HG03432 (cell line): Measurements from ENCODE around the gene DMAC2L.

ENCODE experiments used
- ATAC-seq: cut with Tn5 transposase; IDR thresholded peaks from one replicate; pipeline ENCODE4 v1.9.1; 2021; ENCODE audit warnings: mild to moderate bottlenecking, moderate library complexity; ENCODE audit not compliant: unreplicated experiment

Gene DMAC2L

DNA sequence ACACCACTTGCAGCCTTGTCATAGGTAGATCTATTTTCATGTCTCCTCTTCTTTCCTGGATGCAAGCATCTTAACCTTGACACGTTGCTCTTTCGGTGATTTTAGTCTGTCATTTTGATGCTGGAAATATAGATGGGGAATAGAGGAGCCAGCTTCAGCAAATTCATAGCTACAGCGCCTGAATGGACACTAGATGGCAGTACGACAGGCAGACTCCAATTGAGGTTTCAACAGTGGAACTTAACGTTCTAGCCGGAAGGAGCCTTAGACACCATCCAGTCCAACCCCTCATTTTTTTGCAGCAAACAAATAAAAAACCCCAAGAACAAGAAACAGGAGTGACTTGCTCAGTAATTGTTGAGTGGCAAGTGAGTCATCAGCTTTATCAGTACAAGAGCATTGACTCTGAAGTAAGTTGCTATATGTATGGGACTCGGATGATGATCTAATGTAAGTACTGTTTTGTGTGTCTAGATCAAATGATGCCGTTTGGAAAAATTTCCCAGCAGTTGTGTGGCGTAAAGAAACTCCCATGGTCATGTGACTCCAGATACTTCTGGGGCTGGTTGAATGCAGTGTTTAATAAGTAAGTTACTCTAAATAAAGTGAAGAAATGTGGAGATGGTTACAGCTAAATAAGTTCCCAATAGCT lies 9.0 kb downstream of the DMAC2L start:
- peak; percentile 85 for ATAC-seq

DNA sequence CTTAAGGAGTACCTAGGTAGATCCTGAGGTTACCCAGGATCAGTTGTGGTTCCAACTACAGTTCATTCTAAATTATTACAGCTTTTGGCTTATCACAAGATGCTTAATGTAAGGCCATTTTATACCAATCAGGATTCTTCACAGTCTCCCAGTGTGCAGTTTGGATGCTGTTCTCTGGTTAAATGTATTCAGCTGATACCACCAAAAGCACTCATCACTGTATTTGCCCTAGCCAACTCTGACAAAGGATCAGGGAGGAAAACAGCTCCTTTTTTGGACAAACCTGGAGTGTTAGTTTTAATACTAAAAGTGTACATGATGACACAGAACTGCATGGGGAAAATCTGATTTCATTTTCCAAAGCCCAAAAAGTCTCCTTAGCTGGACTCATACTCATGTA lies 19.5 kb downstream of the DMAC2L start:
- no peak for ATAC-seq

DNA sequence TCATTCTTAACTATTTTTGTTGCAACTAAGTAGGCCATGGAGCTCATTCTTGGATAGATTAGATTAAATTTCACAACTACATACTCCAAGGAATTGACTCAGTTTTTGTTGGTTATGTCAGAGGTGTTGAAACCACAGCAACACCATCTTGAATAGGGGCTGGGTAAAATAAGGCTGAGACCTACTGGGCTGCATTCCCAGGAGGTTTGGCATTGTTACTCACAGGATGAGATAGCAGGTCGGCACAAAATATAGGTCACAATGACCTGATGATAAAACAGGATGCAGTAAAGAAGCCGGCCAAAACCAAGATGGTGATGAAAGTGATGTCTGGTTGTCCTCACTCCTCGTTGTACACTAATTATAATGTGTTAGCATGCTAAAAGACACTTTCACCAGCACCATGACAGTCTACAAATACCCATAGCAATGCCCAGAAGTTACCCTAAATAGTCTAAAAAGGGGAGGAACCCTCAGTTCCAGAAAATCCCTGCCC lies 20.9 kb downstream of the DMAC2L start:
- ATAC-seq, result no peak

DNA sequence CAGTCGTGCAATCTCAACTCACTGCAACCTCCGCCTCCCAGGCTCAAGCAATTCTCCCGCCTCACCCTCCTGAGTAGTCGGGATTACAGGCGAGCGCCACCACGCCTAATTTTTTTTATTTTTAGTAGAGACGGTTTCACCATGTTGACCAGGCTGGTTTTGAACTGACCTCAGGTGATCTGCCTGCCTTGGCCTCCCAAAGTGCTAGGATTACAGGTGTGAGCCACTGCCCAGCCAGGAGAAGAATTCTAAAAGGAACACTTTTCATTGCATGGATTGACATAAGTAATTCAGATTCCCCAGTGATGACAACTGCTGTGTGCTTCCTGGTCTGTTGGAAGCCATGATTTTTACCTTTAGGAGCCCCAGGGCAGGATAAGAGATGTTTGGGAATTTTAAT lies 22.1 kb downstream of the DMAC2L start:
- no peak for ATAC-seq

DNA sequence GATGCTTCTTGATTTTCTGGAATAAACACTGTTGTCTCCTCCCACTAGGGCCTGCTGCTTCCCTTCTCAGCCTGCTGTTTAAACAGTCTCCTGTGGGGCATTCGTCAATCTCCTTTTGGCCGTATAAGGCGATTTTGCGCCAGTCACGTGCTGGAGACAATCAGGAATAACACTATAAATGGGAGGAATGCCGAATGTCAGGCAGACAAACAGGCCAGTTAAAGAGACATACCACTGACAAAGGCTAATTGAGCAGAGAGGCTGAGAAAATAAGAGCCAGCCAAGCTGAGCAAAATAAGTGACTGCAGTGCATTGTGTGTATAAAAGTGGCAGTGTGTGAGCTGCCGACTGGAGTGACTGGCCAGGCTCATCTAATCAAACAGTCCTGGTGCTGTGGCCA lies 23.3 kb downstream of the DMAC2L start:
- ATAC-seq, result no peak

DNA sequence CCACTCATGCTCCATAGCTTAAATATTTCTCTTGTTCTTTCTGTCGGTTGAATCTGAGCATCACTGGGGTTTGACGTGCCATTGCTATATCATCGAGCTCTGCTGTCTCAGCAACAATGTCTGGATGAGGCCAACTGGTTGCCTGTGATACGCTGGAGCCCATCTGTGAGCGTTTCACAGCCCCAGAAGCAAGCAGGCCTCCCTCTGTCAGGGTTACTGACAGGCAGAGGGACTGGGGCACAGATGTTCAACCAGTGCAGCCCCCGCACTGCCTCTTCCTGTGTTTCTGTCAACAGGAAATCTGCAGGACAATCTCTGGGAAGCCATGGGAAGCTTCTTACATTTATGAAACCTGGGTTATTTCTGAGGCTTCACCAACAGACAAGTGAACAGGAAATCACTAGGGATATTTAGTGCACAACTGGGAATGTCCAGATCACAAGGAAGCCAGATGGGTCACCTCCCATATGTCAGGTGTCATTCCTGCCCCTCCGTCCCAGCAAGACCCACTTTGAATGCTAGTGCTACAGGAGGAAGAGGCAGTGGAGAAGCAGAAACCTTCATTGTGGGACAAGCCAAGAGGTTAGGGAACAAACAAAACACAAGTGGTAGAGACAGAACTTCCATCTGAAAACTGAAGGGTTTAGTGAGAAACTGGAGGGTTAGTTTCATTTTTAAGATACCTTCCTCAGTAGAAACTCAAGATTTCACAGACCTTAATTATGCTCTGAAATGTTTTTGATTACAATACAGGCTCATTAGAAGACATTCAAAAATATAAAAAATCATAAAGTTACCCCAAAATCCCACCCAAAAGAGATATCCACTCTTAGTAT lies 24.1 kb downstream of the DMAC2L start:
- no peak for ATAC-seq

GRCh38 chr14:50338587-50338986 lies 26.5 kb downstream of the DMAC2L start:
- ATAC-seq, result no peak

GRCh38 chr14:50339178-50339804 lies 27.2 kb downstream of the DMAC2L start:
- ATAC-seq, result no peak

- ATAC-seq, result no peak
These were observed 27.9 kb downstream of the DMAC2L start for GRCh38 chr14:50340045-50340444.

DNA sequence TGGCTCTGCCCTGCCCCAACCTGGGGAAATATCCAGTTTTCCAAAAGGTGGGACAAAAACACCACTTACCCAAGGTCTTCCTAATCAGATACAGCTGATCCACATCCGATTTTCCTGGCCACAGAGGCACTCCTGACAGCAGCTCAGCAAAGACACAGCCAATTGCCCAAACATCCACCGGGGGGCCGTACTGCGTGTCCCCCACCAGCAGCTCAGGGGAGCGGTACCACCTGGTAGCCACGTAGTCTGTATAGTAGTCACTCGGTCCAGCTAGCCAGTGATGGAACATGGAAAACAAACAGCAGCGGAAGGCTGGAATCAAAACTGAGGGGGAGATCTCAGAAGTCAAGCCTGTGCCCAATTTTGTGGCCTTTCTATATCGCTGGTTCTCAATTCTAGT lies 28.8 kb downstream of the DMAC2L start:
- ATAC-seq, result no peak

- peak; percentile 60 for ATAC-seq
These were observed 30.3 kb downstream of the DMAC2L start for GRCh38 chr14:50342221-50343078.

DNA sequence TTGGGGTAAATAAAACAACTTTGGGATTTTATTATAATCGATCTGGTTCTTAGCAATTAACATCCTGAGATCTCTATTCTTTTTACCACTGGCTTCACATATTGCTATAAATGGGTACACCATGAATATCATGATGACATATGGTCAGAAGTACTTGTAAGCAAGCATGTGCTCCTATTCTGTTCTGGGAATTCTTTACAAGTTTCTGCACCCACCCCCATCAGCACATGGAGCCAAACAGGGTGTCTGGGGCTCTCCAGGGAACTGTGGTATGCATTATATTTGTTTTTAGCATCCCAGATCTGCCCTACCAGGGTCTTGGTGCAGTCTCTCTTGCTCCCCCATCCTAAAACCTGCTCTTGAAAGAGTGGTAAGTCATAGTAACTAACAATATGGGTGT lies 31.3 kb downstream of the DMAC2L start:
- no peak for ATAC-seq

DNA sequence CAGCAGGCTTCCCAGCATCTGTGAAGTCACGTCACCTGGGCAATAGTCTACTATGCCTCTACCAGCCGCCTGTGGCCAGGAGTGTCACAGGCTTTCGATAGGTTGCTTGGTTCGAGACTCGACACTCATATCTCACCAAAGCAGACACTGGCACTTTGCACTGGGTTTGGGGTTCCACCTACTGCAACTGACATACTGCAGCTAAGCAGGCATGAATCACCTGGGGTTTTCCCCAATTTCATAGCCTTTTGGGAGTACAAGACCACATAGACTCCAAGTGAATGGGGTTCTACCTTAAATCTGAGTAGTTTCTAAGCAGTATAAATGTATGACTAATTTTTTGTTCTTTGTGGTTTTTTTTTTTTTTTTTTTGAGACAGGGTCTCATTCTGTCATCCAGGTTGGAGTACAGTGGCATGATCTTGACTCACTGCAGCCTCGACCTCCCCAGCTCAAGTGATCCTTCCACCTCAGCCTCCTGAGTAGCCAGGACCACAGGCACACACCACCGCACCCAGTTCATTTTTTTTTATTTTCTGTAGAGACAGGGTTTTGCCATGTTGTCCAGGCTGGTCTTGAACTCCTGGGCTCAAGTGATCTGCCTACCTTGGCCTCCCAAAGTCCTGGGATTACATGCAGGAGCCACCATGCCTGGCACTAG lies 32.1 kb downstream of the DMAC2L start:
- peak; percentile 90 for ATAC-seq

GRCh38 chr14:50344876-50345563 lies 32.9 kb downstream of the DMAC2L start:
- no peak for ATAC-seq

DNA sequence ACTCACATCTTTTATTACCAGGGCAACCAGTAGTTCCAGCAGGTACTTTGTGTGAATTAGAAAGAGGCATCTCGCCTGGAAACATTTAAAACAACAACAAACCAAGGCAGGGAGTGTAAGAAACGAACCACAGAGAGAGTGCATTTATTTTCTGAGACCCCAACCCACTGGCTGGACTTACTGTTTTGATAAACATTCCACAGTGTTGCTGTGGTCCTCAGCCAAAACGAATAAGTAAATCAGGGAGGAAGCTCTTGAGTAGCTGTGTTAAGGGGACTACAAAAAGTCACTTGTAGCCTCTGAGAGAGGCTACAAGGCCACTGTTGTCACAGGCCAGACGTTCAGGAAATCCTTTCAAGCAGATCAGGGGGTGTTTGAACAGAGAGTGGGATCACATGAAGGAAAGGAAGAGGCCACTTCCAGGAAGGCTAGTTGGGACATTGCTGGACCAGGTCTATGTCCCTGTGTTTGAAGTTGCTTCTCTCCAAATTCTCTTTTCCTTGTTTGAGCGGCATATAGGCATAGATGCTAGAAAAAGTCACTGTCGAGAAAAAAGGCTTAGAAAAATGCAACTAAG lies 33.8 kb downstream of the DMAC2L start:
- ATAC-seq, result no peak

GRCh38 chr14:50347521-50347920 lies 35.4 kb downstream of the DMAC2L start:
- ATAC-seq, result no peak

DNA sequence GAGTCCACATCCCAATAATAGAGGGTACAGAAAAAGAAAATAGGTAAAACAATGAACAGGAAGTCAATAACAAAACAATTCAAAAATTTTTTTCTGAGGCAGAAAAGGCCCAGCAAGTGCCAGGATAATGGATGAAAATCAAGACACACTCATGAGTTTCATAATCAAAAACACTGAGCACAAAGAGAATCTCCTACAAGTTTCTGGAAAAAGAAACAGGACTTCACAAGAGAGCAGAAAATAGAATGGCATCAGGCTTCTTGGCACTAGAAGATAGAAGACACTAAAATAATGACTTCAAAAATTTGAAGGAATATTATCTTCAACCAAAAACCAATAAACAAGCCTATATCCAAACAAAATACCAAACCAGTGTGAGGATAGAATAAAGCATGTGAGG lies 36.8 kb downstream of the DMAC2L start:
- no peak for ATAC-seq

- no peak for ATAC-seq
These were observed 38.9 kb downstream of the DMAC2L start for GRCh38 chr14:50350975-50351374.

GRCh38 chr14:50352584-50352983 lies 40.5 kb downstream of the DMAC2L start:
- ATAC-seq, result no peak
